KMS-11 (cell line): ENCODE data around the gene CCDC159.
A peak's percentile ranks its signal among the peaks of the same experiment; 100 is the strongest.
"Not testable (repeated sequence)": the region's sequence is repeated elsewhere in the genome, so short reads cannot be mapped to it uniquely, and the experiment has no call there.

Experiments used
- H2AFZ ChIP-seq: fragments of 200-600 bp; sonication (generic); 2 replicates; pipeline ENCODE4 v1.6.1; 2016; ENCODE audit warnings: antibody characterized with exemption, mixed run types, low read depth
- H3K27ac ChIP-seq: fragments of 200-600 bp; sonication (generic); 2 replicates; pipeline ENCODE4 v1.6.1; 2016; ENCODE audit warnings: mild to moderate bottlenecking, mixed run types
- H3K27me3 ChIP-seq: fragments of 200-600 bp; sonication (generic); 2 replicates; pipeline ENCODE4 v1.6.1; 2017; ENCODE audit warnings: mild to moderate bottlenecking, low read depth, mixed run types, moderate library complexity; ENCODE audit not compliant: insufficient read depth
- H3K36me3 ChIP-seq: fragments of 200-600 bp; sonication (generic); 2 replicates; pipeline ENCODE4 v1.6.1; 2017; ENCODE audit warnings: mild to moderate bottlenecking, mixed run types; ENCODE audit not compliant: insufficient read depth
- H3K4me1 ChIP-seq: fragments of 200-600 bp; sonication (generic); 2 replicates; pipeline ENCODE4 v1.6.1; 2016; ENCODE audit warnings: mild to moderate bottlenecking, low read depth, mixed run types; ENCODE audit not compliant: poor library complexity, severe bottlenecking
- H3K4me2 ChIP-seq: fragments of 200-600 bp; sonication (generic); 2 replicates; pipeline ENCODE4 v1.7.0; 2016; ENCODE audit warnings: mild to moderate bottlenecking, mixed run types
- H3K4me3 ChIP-seq: fragments of 200-600 bp; sonication (generic); IDR thresholded peaks from 2 replicates; pipeline ENCODE4 v1.6.1; 2017; ENCODE audit warnings: low read depth, low read length, mixed read lengths; ENCODE audit not compliant: insufficient read depth
- H3K79me2 ChIP-seq: fragments of 200-600 bp; sonication (generic); 2 replicates; pipeline ENCODE4 v1.6.1; 2016; ENCODE audit warnings: low read depth, mixed run types; ENCODE audit not compliant: insufficient read depth
- H3K9ac ChIP-seq: fragments of 200-600 bp; sonication (generic); 2 replicates; pipeline ENCODE4 v1.6.1; 2016; ENCODE audit warnings: mild to moderate bottlenecking, mixed run types
- H4K20me1 ChIP-seq: fragments of 200-600 bp; sonication (generic); 2 replicates; pipeline ENCODE4 v1.6.1; 2016; ENCODE audit warnings: mild to moderate bottlenecking, mixed run types; ENCODE audit not compliant: insufficient read depth
- CTCF ChIP-seq: fragments of 200-600 bp; sonication (generic); conservative IDR thresholded peaks from 2 replicates; pipeline ENCODE4 v1.6.1; 2017; ENCODE audit warnings: low read depth, mild to moderate bottlenecking, antibody characterized with exemption, low read length, moderate library complexity, mixed read lengths

The CCDC159 gene

DNA sequence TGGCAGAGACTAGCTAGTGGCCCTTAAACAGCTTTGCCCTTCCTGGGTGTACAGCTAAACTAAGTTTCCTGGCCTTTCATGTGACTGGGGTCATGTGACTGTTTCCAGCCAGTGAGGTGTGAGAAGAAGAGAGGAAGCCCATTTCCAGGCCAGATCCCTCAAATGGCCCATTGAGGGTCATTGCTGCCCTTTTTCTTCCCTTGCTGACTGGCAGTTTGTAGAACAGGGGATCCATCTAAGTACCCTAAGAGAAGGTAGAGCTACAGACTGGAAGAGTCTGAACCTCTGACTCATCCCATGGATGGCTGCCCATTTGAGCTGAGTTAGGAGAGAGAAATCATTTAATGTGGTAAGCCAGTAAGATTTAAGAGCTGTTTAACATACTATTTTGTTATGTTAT is 30.9 kb downstream of the CCDC159 start:
- H3K4me1 ChIP-seq: peaks cover 31% of the 10 kb centered on the region
- H3K79me2 ChIP-seq: no peaks in the 10 kb centered on the region
- H3K27ac ChIP-seq: no peak overlapping the region
- no peak overlapping the region for H3K9ac ChIP-seq
- no peaks in the 10 kb centered on the region for H3K36me3 ChIP-seq
- H2AFZ ChIP-seq: no peak overlapping the region
- H3K4me2 ChIP-seq: 0 out of 2 replicates have a peak overlapping the region, but pooled peaks have one; percentile 26
- no peak for TF ChIP-seq CTCF
- H4K20me1 ChIP-seq: no peaks in the 10 kb centered on the region
- no peak overlapping the region for H3K4me3 ChIP-seq
- H3K27me3 ChIP-seq: no peaks in the 10 kb centered on the region

DNA sequence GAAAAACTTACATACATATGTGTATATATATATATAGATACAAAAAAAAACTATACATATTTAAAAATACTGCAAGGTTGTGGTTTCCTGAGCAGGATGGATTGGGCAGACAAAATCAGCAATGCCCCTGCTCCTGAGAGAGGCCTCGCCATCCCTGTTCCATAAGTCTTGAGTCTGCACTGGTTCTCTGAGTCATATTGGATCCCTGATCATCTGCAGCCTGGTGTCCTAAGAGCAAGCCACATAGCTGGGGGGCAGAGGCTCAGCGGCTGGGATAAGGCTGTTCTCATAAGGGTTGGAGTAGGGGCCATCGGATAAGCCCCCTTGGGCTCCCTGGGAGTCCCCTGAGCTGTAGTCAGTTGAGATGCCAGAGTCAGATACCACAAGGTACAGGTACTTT is 31.4 kb downstream of the CCDC159 start:
- Histone ChIP-seq H3K27ac (no peak overlapping the region), H3K4me1 (peaks cover 34% of the 10 kb centered on the region), H3K9ac (no peak overlapping the region), H2AFZ (no peak overlapping the region), H3K79me2 (no peaks in the 10 kb centered on the region), H3K4me3 (no peak overlapping the region), H3K36me3 (no peaks in the 10 kb centered on the region), H3K27me3 (no peaks in the 10 kb centered on the region), H4K20me1 (no peaks in the 10 kb centered on the region), H3K4me2 (no peak overlapping the region)
- no peak for TF ChIP-seq CTCF

GRCh38 chr19:11378319-11379189 is 32.2 kb downstream of the CCDC159 start:
- H3K9ac ChIP-seq: no peak overlapping the region
- no peak overlapping the region for H3K27ac ChIP-seq

GRCh38 chr19:11379269-11379845 is 33.0 kb downstream of the CCDC159 start:
- H3K27me3 ChIP-seq, H3K4me3 ChIP-seq, H4K20me1 ChIP-seq, H3K79me2 ChIP-seq, H3K4me2 ChIP-seq, H2AFZ ChIP-seq, H3K36me3 ChIP-seq, H3K9ac ChIP-seq, H3K27ac ChIP-seq: not testable (repeated sequence)
- H3K4me1 ChIP-seq: peaks cover 26% of the 10 kb centered on the region

More at GRCh38 chr19:11378319-11379189, 32.2 kb downstream of the CCDC159 start:
- Histone ChIP-seq H3K27me3 (no peaks in the 10 kb centered on the region), H2AFZ (no peak overlapping the region), H4K20me1 (no peaks in the 10 kb centered on the region), H3K4me2 (no peak overlapping the region), H3K4me1 (peaks cover 33% of the 10 kb centered on the region), H3K79me2 (no peaks in the 10 kb centered on the region), H3K4me3 (no peak overlapping the region), H3K36me3 (no peaks in the 10 kb centered on the region)
- TF ChIP-seq CTCF: peak; percentile 53

- Histone ChIP-seq H3K36me3 (no peaks in the 10 kb centered on the region), H2AFZ (peak overlapping the region; percentile 98; the same call in 1 of the 2 replicates), H3K4me1 (peaks cover 26% of the 10 kb centered on the region), H3K79me2 (no peaks in the 10 kb centered on the region), H3K27ac (peak overlapping the region; percentile 89), H3K4me2 (peak overlapping the region; percentile 79), H3K9ac (peak overlapping the region; percentile 83; the same call in 1 of the 2 replicates), H3K27me3 (no peaks in the 10 kb centered on the region), H4K20me1 (no peaks in the 10 kb centered on the region), H3K4me3 (no peak overlapping the region)
- TF ChIP-seq CTCF: no peak
These were observed 33.6 kb downstream of the CCDC159 start for GRCh38 chr19:11379857-11380350.
